Activated CD8-positive, alpha-beta T cell treated with anti-CD3 and anti-CD28 coated beads for 36 hours (primary cell): ENCODE results near the gene RASGRP4. TPM values are rescaled to one million over a fixed set of nuclear protein-coding genes. Genes with fewer than 3 reads are reported as not detected.

Experiments used
- ATAC-seq: fragments of 200-7000 bp; cut with Tn5 transposase; one replicate; pipeline ENCODE4 v1.10.0; 2021; ENCODE audit warnings: mild to moderate bottlenecking, moderate library complexity
- CTCF ChIA-PET: fragments of 350-600 bp; sonication (Branson Sonifier 250); formaldehyde crosslinking; loops from one replicate; lab custom pipeline; 2021; ENCODE audit warnings: antibody characterized with exemption; lab: Charles Lee
- POLR2A ChIA-PET: fragments of 350-600 bp; sonication (Branson Sonifier 250); formaldehyde crosslinking; loops from one replicate; lab custom pipeline; 2021; ENCODE audit warnings: antibody characterized with exemption; lab: Charles Lee
- DNase-seq: peaks from one replicate; pipeline ENCODE4 v3.0.0-alpha.2; 2020
- H3K27ac Mint-ChIP-seq: one replicate; pipeline ENCODE4 v1.8.0; 2021; ENCODE audit warnings: mild to moderate bottlenecking, mixed read lengths
- H3K27me3 Mint-ChIP-seq: one replicate; pipeline ENCODE4 v1.8.0; 2021; ENCODE audit warnings: mixed read lengths
- H3K36me3 Mint-ChIP-seq: one replicate; pipeline ENCODE4 v1.8.0; 2021; ENCODE audit warnings: low read depth, mixed read lengths
- H3K4me1 Mint-ChIP-seq: one replicate; pipeline ENCODE4 v1.8.0; 2021; ENCODE audit warnings: low read depth, mixed read lengths
- H3K4me3 Mint-ChIP-seq: one replicate; pipeline ENCODE4 v1.8.0; 2021; ENCODE audit warnings: mild to moderate bottlenecking, moderate library complexity, mixed read lengths
- H3K9me3 Mint-ChIP-seq: one replicate; pipeline ENCODE4 v1.8.0; 2021; ENCODE audit warnings: mixed read lengths
- CTCF ChIP-seq: fragments of 200-600 bp; IDR thresholded peaks from one replicate; pipeline ENCODE4 v1.8.0; 2022; ENCODE audit warnings: antibody characterized with exemption, mild to moderate bottlenecking
- intact Hi-C: fragments of 100-400 bp; cut with micrococcal nuclease; formaldehyde crosslinking; loops from one replicate; pipeline ENCODE4 v1.10.0; 2022
- total RNA-seq, 2 experiments: library from RNA; stranded (reverse); gene quantifications; one replicate each; pipeline ENCODE4 v1.2.3, GENCODE V29; 2021

The RASGRP4 gene
- total RNA-seq, 2 experiments from 2014 or later, result 1.4 to 1.8 TPM

- Mint-ChIP-seq H3K9me3 (no peaks in the 10 kb centered on the region), H3K27me3 (peaks cover 19% of the 10 kb centered on the region), H3K4me3 (peak overlapping the region; percentile 71), H3K4me1 (peaks cover 20% of the 10 kb centered on the region), H3K27ac (peak overlapping the region; percentile 56), H3K36me3 (peaks cover 5% of the 10 kb centered on the region)
- TF ChIP-seq CTCF, result no peak
- POLR2A ChIA-PET, result interaction anchor here (0.9 to 2.6 kb wide), 5 partner anchors 9 to 17 kb away, joined by 3 to 11 read pairs (median 7); no protein-coding TSS in a partner anchor
- peak; percentile 92 for DNase-seq
- ATAC-seq, result peak; percentile 87
- CTCF ChIA-PET, result interaction anchor here (1.1 to 2.8 kb wide), 3 partner anchors 8 to 20 kb away, joined by 3 to 21 read pairs (median 5); partner anchors contain the start of genes FAM98C and PSMD8
- intact Hi-C loops, result no loop called here
These were observed 31.5 kb downstream of the RASGRP4 start for GRCh38 chr19:38394488-38394887.

- H3K9me3 Mint-ChIP-seq, result no peaks in the 10 kb centered on the region
- TF ChIP-seq CTCF, result no peak
- no peak overlapping the region for H3K4me3 Mint-ChIP-seq
- peaks cover 5% of the 10 kb centered on the region for H3K36me3 Mint-ChIP-seq
- POLR2A ChIA-PET, result interaction anchor here (0.8 kb wide), 1 partner anchor 18 kb away, joined by 3 read pairs; the partner anchor contains the start of gene PSMD8
- H3K4me1 Mint-ChIP-seq, result peaks cover 28% of the 10 kb centered on the region
- peaks cover 24% of the 10 kb centered on the region for H3K27me3 Mint-ChIP-seq
- DNase-seq (peak; percentile 34), ATAC-seq (no peak)
- no peak overlapping the region for H3K27ac Mint-ChIP-seq
- intact Hi-C loops, result no loop called here
- CTCF ChIA-PET, result interaction anchor here (2.8 kb wide), 1 partner anchor 10 kb away, joined by 21 read pairs; the partner anchor contains the start of gene FAM98C
These were observed 33.2 kb downstream of the RASGRP4 start for GRCh38 chr19:38392707-38393308.

GRCh38 chr19:38391911-38392464, 34.0 kb downstream of the RASGRP4 start:
- ChIA-PET CTCF (interaction anchor here (2.8 kb wide), 1 partner anchor 11 kb away, joined by 21 read pairs; the partner anchor contains the start of gene FAM98C), POLR2A (no interaction called here)
- Mint-ChIP-seq H3K27ac (no peak overlapping the region), H3K9me3 (no peaks in the 10 kb centered on the region), H3K4me1 (peaks cover 33% of the 10 kb centered on the region), H3K27me3 (peaks cover 28% of the 10 kb centered on the region), H3K4me3 (no peak overlapping the region), H3K36me3 (peaks cover 8% of the 10 kb centered on the region)
- ATAC-seq (no peak), DNase-seq (no peak)
- TF ChIP-seq CTCF, result no peak
- intact Hi-C loops, result no loop called here

- Mint-ChIP-seq H3K4me3 (no peak overlapping the region), H3K4me1 (peaks cover 29% of the 10 kb centered on the region), H3K36me3 (peaks cover 4% of the 10 kb centered on the region), H3K27me3 (peaks cover 28% of the 10 kb centered on the region), H3K27ac (no peak overlapping the region), H3K9me3 (no peaks in the 10 kb centered on the region)
- ChIA-PET POLR2A (no interaction called here), CTCF (interaction anchor here (0.9 to 2.5 kb wide), 2 partner anchors 13 to 543 kb away, joined by 3 to 13 read pairs; partner anchors contain the start of gene FAM98C)
- intact Hi-C loops, result no loop called here
- DNase-seq (no peak), ATAC-seq (no peak)
- no peak for TF ChIP-seq CTCF
These were observed 35.8 kb downstream of the RASGRP4 start for GRCh38 chr19:38389957-38390924.
